Panc1 (cell line): ENCODE results near the gene CASP14. TPM values are rescaled to one million over a fixed set of nuclear protein-coding genes. Genes with fewer than 3 reads are reported as not detected.

Experiments used
- ATAC-seq: fragments of 200-7000 bp; cut with Tn5 transposase; 2 replicates; pipeline ENCODE4 v1.9.1; 2020; ENCODE audit warnings: mild to moderate bottlenecking, moderate library complexity
- BruUV-seq: library from RNA; stranded (reverse); fragments of 400-500 nt; replicated peaks from 2 replicates; lab custom pipeline; 2021; lab: Mats Ljungman, UMichigan
- CTCF ChIA-PET: fragments of 300-600 bp; sonication (Branson Sonifier 250); formaldehyde crosslinking; loops from one replicate; lab custom pipeline; 2022; ENCODE audit warnings: antibody characterized with exemption; lab: Charles Lee
- POLR2A ChIA-PET: fragments of 300-600 bp; sonication (Branson Sonifier 250); formaldehyde crosslinking; loops from one replicate; lab custom pipeline; 2022; ENCODE audit warnings: antibody characterized with exemption; lab: Charles Lee
- DNase-seq: peaks from one replicate; pipeline ENCODE4 v3.0.0-alpha.2; 2010; ENCODE audit warnings: low read depth, low spot score
- H3K27ac ChIP-seq: 2 replicates; pipeline ENCODE4 v1.5.1; 2011; ENCODE audit warnings: mild to moderate bottlenecking, low read length, inconsistent platforms
- H3K27me3 ChIP-seq: fragments of 200-500 bp; sonication (Bioruptor generic); 2 replicates; pipeline ENCODE4 v1.6.0; 2014; ENCODE audit warnings: low read length, inconsistent platforms; ENCODE audit not compliant: control insufficient read depth, insufficient read depth
- H3K36me3 ChIP-seq: fragments of 200-500 bp; sonication (Bioruptor generic); 2 replicates; pipeline ENCODE4 v1.5.1; 2014; ENCODE audit warnings: inconsistent platforms, mild to moderate bottlenecking, low read length, moderate library complexity; ENCODE audit not compliant: control insufficient read depth, insufficient read depth
- H3K4me1 ChIP-seq: 2 replicates; pipeline ENCODE4 v1.5.1; 2011; ENCODE audit warnings: inconsistent platforms, mild to moderate bottlenecking, low read length, moderate library complexity; ENCODE audit not compliant: control insufficient read depth, insufficient read depth
- H3K4me3 ChIP-seq, 2 experiments: 2 replicates each; pipeline ENCODE4 v1.5.1; 2011 to 2012; ENCODE audit warnings: low read depth in 2 of 2, low read length in 2 of 2, mild to moderate bottlenecking in 2 of 2, inconsistent platforms in 1 of 2, moderate library complexity in 1 of 2
- H3K9me3 ChIP-seq: fragments of 200-500 bp; sonication (Bioruptor generic); 2 replicates; pipeline ENCODE4 v1.5.1; 2014; ENCODE audit warnings: low read depth, mild to moderate bottlenecking, inconsistent platforms, low read length, moderate library complexity; ENCODE audit not compliant: control insufficient read depth, insufficient read depth
- POLR2AphosphoS5 ChIP-seq: IDR thresholded peaks from 2 replicates; pipeline ENCODE4 v1.6.1; 2012; ENCODE audit warnings: mild to moderate bottlenecking, low read depth, low read length, moderate library complexity
- SIN3A ChIP-seq: IDR thresholded peaks from 2 replicates; pipeline ENCODE4 v1.6.1; 2012; ENCODE audit warnings: low read depth, mild to moderate bottlenecking, low read length, moderate library complexity, borderline replicate concordance; ENCODE audit not compliant: insufficient read depth
- TCF7L2 ChIP-seq: IDR thresholded peaks from 2 replicates; pipeline ENCODE4 v1.6.1; 2011; ENCODE audit warnings: mild to moderate bottlenecking, low read depth, low read length, inconsistent platforms
- in situ Hi-C: cut with HindIII; loops from 2 replicates; pipeline ENCODE4 v1.10.0; 2016; ENCODE audit warnings: low sequenced_read_pairs, low pct_unique_long_range_greater_than_20kb
- intact Hi-C: fragments of 100-400 bp; cut with micrococcal nuclease; formaldehyde crosslinking; loops from one replicate; pipeline ENCODE4 v1.10.0; 2022; ENCODE audit not compliant: unreplicated experiment
- total RNA-seq: library from RNA; stranded (reverse); gene quantifications from one replicate; pipeline ENCODE4 v1.2.1, GENCODE V29; 2021; ENCODE audit not compliant: unreplicated experiment
- TF ChIP-seq, protein P1 (sequence below), 2 experiments: IDR thresholded peaks; 2 replicates each; pipeline ENCODE4 v1.6.1; 2011 to 2012; ENCODE audit warnings: low read depth in 2 of 2, control low read depth in 1 of 2, low read length in 1 of 2, mild to moderate bottlenecking in 1 of 2, moderate library complexity in 1 of 2; ENCODE audit not compliant: insufficient read depth in 1 of 2
- TF ChIP-seq, protein P2 (sequence below): fragments of 450-650 bp; IDR thresholded peaks from 2 replicates; pipeline ENCODE4 v1.5.1; 2017; ENCODE audit warnings: mild to moderate bottlenecking

The CASP14 gene
- total RNA-seq, 1 experiment from 2014 or later: not detected

DNA sequence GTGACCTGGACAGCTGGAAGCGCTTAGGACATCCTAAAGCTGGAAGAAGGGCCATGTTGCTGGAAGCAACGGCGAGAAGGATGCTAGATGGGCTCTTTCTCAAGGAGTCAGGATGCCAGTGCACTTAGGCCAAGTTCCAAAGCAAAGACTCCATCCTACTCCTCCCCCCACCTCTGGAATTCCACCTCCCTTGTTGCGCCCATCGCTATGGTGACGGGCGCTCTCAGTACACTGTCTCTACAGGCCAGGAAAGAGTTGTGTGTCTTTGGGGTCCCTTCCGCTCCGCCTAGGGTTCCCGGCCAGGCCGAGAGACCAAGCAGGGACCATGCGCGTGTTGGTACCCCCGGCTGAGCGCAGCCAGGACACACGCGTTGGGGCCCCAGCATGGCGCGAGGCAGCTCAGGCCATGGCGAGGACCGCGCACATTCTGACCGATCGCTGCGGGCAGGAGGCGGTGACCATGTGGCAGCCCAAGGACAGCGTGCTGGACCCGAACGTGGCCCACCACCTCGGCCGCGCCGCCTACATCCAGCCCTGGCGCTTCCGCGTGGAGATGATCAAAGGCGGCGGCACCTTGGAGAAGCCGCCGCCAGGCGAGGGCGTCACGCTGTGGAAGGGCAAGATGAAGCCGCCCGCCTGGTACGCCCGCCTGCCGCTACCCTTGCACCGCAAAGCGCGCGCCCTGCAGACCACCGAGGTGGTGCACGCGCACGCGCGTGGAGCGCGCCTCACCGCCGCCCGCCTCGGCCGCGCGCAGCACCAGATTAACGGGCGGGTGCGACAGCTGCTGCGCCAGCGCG, 38.6 kb upstream of the CASP14 start:
- Histone ChIP-seq H3K27me3 (no peaks in the 10 kb centered on the region), H3K9me3 (no peaks in the 10 kb centered on the region), H3K27ac (no peak overlapping the region), H3K4me3 (no peak overlapping the region), H3K4me1 (no peaks in the 10 kb centered on the region), H3K36me3 (no peaks in the 10 kb centered on the region)
- intact Hi-C loops: no loop called here
- no TSS peak for BruUV-seq
- TF ChIP-seq, protein P1, sequence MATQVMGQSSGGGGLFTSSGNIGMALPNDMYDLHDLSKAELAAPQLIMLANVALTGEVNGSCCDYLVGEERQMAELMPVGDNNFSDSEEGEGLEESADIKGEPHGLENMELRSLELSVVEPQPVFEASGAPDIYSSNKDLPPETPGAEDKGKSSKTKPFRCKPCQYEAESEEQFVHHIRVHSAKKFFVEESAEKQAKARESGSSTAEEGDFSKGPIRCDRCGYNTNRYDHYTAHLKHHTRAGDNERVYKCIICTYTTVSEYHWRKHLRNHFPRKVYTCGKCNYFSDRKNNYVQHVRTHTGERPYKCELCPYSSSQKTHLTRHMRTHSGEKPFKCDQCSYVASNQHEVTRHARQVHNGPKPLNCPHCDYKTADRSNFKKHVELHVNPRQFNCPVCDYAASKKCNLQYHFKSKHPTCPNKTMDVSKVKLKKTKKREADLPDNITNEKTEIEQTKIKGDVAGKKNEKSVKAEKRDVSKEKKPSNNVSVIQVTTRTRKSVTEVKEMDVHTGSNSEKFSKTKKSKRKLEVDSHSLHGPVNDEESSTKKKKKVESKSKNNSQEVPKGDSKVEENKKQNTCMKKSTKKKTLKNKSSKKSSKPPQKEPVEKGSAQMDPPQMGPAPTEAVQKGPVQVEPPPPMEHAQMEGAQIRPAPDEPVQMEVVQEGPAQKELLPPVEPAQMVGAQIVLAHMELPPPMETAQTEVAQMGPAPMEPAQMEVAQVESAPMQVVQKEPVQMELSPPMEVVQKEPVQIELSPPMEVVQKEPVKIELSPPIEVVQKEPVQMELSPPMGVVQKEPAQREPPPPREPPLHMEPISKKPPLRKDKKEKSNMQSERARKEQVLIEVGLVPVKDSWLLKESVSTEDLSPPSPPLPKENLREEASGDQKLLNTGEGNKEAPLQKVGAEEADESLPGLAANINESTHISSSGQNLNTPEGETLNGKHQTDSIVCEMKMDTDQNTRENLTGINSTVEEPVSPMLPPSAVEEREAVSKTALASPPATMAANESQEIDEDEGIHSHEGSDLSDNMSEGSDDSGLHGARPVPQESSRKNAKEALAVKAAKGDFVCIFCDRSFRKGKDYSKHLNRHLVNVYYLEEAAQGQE (IDR thresholded peaks at IDR 0.05; ENCODE audit: insufficient read depth in 1 of 2, low read depth in 2 of 2, low read length in 1 of 2): no peak
- TF ChIP-seq, protein P2, sequence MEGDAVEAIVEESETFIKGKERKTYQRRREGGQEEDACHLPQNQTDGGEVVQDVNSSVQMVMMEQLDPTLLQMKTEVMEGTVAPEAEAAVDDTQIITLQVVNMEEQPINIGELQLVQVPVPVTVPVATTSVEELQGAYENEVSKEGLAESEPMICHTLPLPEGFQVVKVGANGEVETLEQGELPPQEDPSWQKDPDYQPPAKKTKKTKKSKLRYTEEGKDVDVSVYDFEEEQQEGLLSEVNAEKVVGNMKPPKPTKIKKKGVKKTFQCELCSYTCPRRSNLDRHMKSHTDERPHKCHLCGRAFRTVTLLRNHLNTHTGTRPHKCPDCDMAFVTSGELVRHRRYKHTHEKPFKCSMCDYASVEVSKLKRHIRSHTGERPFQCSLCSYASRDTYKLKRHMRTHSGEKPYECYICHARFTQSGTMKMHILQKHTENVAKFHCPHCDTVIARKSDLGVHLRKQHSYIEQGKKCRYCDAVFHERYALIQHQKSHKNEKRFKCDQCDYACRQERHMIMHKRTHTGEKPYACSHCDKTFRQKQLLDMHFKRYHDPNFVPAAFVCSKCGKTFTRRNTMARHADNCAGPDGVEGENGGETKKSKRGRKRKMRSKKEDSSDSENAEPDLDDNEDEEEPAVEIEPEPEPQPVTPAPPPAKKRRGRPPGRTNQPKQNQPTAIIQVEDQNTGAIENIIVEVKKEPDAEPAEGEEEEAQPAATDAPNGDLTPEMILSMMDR: no peak
- TF ChIP-seq TCF7L2 (no peak), POLR2AphosphoS5 (no peak), SIN3A (no peak)
- ATAC-seq: no peak
- in situ Hi-C loops: no loop called here
- ChIA-PET POLR2A (interaction anchor here (0.9 kb wide), 1 partner anchor 1187 kb away, joined by 6 read pairs; no protein-coding TSS in a partner anchor), CTCF (interaction anchor here (0.6 kb wide), 1 partner anchor 119 kb away, joined by 3 read pairs; no protein-coding TSS in a partner anchor)
- no peak for DNase-seq

GRCh38 chr19:15014579-15014978, 34.7 kb upstream of the CASP14 start:
- H3K27me3 ChIP-seq: no peaks in the 10 kb centered on the region; the same call in 1 of the 2 replicates
- POLR2A ChIA-PET: no interaction called here
- H3K4me1 ChIP-seq: no peaks in the 10 kb centered on the region
- intact Hi-C loops (no loop called here), in situ Hi-C loops (no loop called here)
- CTCF ChIA-PET: no interaction called here
- no peaks in the 10 kb centered on the region for H3K9me3 ChIP-seq
- H3K27ac ChIP-seq: no peak overlapping the region
- ATAC-seq: no peak
- TF ChIP-seq SIN3A: no peak
- no peak for TF ChIP-seq TCF7L2
- TF ChIP-seq, protein P1 (IDR thresholded peaks at IDR 0.05; ENCODE audit: insufficient read depth in 1 of 2, low read depth in 2 of 2, low read length in 1 of 2): peak; percentile 80 to 81
- no peak for DNase-seq
- no peak overlapping the region for H3K4me3 ChIP-seq
- H3K36me3 ChIP-seq: no peaks in the 10 kb centered on the region
- BruUV-seq: no TSS peak
